Ovary (tissue), 3 donors: ENCODE data around the gene PNPLA2.

Source experiments
- CTCF ChIP-seq, 3 donors: fragments of 450-650 bp in 2 of 3; fragments of 200-600 bp in 1 of 3; IDR thresholded peaks; one replicate each; pipeline versions ENCODE4 v1.5.1 to v1.8.0; 2016 to 2022; ENCODE audit warnings: antibody characterized with exemption in 3 of 3, mild to moderate bottlenecking in 1 of 3
- EP300 ChIP-seq: sonication (generic); formaldehyde crosslinking; IDR thresholded peaks from one replicate; pipeline ENCODE4 v1.6.1; 2017; ENCODE audit warnings: antibody characterized with exemption
- donor health status: DM: no; HTN: no; CAD: no.

DNA sequence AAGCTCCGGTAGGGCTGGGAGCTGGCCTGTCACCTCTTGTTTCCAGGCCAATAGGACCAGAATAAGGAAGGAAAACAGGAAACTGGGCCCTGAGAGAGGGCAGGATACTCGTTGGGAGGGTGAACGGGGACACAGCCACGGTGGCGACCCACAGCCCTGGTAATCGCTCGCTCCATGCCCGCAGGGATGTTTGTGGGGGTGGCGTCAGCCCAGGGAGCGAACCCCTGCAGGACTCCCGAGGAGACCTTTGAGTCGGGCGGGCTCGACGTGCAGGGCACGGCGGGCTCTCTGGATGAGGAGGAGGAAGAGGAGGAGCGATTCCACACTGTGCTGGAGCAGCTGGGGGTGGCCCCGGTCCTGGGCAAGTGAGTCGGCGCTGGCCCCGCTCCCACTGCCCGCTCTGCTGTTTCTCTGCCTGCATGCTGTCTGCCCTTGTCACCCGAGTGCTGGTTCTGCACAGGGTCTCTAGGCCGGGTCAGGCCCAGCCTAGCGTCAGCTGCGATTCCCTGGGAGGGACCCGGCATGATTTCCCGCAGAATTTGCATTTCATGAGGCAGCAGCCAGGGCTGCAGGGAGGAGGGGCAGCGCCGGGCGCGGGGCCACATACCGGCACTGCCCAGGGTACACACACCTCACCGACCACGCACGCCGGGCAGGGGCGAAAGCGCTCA, 10.6 kb downstream of the PNPLA2 start:
- TF ChIP-seq CTCF (IDR thresholded peaks at IDR 0.05) (no peak), EP300 (no peak)
